ENCODE data around the gene ZNF644.

DNA sequence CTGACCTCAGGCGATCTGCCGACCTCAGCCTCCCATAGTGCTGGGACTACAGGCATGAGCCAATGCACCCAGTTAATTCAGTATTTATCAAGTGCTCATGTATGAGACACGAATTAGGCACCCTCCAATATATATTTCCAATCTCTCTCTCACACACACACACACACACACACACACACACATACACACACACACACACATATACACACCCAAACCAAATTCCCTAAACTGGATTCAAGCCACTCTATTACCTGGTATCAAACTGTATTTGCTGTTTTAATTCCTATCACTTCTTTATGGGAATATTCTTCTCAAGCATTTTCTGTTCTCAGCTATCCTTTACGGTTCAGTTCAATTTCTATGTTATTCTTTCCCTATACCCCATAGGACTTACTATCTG is 8.5 kb downstream of the ZNF644 start:
- TF ChIP-seq EZH2 (optimal IDR thresholded peaks at IDR 0.05; ENCODE audit: low read depth, low read length) (no peak), CTCF (IDR thresholded peaks at IDR 0.05; ENCODE audit: low read length) (no peak)
